HepG2 (cell line): Measurements from ENCODE around the gene LOXL3. TPM values are rescaled to one million over a fixed set of nuclear protein-coding genes. Genes with fewer than 3 reads are reported as not detected.
A peak's percentile ranks its signal among the peaks of the same experiment; 100 is the strongest.

Experiments used
- BORCS8-MEF2B ChIP-seq: sonication (generic); formaldehyde crosslinking; IDR thresholded peaks from 2 replicates; pipeline ENCODE4 v1.8.0; 2022; ENCODE audit warnings: mild to moderate bottlenecking, missing genetic modification reagents
- CHD2 ChIP-seq: IDR thresholded peaks from 2 replicates; pipeline ENCODE4 v1.6.1; 2011; ENCODE audit warnings: low read depth, low read length, improper control_type of control experiment
- ESRRA ChIP-seq: sonication (generic); formaldehyde crosslinking; IDR thresholded peaks from 2 replicates; pipeline ENCODE4 v1.5.1; 2020; ENCODE audit warnings: mild to moderate bottlenecking, low read depth, missing genetic modification reagents
- FOXA1 ChIP-seq, 2 experiments: fragments of 450-650 bp in 1 of 2; sonication (generic) in 1 of 2; formaldehyde crosslinking in 1 of 2; IDR thresholded peaks; 2 replicates each; pipeline versions ENCODE4 v1.4.0 to v1.6.1; 2016 to 2020; ENCODE audit warnings: missing genetic modification reagents in 1 of 2
- FUBP1 ChIP-seq: sonication (generic); formaldehyde crosslinking; IDR thresholded peaks from 2 replicates; pipeline ENCODE4 v1.5.1; 2020; ENCODE audit warnings: missing genetic modification reagents, mild to moderate bottlenecking, borderline replicate concordance
- SRSF9 ChIP-seq: fragments of 200-400 bp; formaldehyde crosslinking; IDR thresholded peaks from 2 replicates; pipeline ENCODE4 v1.6.1; 2018; ENCODE audit warnings: borderline replicate concordance, mild to moderate bottlenecking, low read depth, low read length; ENCODE audit not compliant: insufficient read depth, poor library complexity, severe bottlenecking
- TAF1 ChIP-seq: sonication (generic); formaldehyde crosslinking; IDR thresholded peaks from 2 replicates; pipeline ENCODE4 v1.4.0; 2020; ENCODE audit warnings: missing genetic modification reagents
- TARDBP ChIP-seq: sonication (generic); formaldehyde crosslinking; IDR thresholded peaks from 2 replicates; pipeline ENCODE4 v1.8.0; 2022; ENCODE audit warnings: mild to moderate bottlenecking, missing genetic modification reagents
- ZNF256 ChIP-seq: sonication (generic); formaldehyde crosslinking; conservative IDR thresholded peaks from 2 replicates; pipeline ENCODE4 v1.4.0; 2020; ENCODE audit warnings: missing genetic modification reagents
- ZNF607 ChIP-seq: sonication (generic); formaldehyde crosslinking; IDR thresholded peaks from 2 replicates; pipeline ENCODE4 v1.5.1; 2020; ENCODE audit warnings: missing genetic modification reagents, mild to moderate bottlenecking, borderline replicate concordance
- ZNF670 ChIP-seq: sonication (generic); formaldehyde crosslinking; IDR thresholded peaks from 2 replicates; pipeline ENCODE4 v1.8.0; 2022; ENCODE audit warnings: mild to moderate bottlenecking, missing genetic modification reagents, borderline replicate concordance
- polyA plus RNA-seq, 8 experiments: library from polyadenylated mRNA; depleted of rRNA in 3 of 8; stranded (reverse) in 7 of 8; unstranded in 1 of 8; fragments of >200 nt; fragmentation: Illumina TruSeq in 4 of 8; extraction: Trizol in 4 of 8; gene quantifications; 2 replicates each; pipeline versions ENCODE4 v1.2.1 to v1.2.3, GENCODE V29; 2011 to 2016; ENCODE audit warnings: low read depth in 4 of 8, missing spikeins in 1 of 8, mixed read lengths in 1 of 8; ENCODE audit not compliant: insufficient read depth in 1 of 8
- total RNA-seq, 5 experiments: library from RNA; depleted of rRNA; stranded (reverse); fragments of >200 nt; fragmentation: Illumina TruSeq; extraction: Trizol; gene quantifications; 2 replicates each; pipeline ENCODE4 v1.2.3, GENCODE V29; 2016; ENCODE audit warnings: low read depth in 1 of 5
- TF ChIP-seq, protein P1 (sequence below): sonication (generic); formaldehyde crosslinking; IDR thresholded peaks from 2 replicates; pipeline ENCODE4 v1.4.0; 2020; ENCODE audit warnings: mild to moderate bottlenecking, missing genetic modification reagents
- TF ChIP-seq, protein P2 (sequence below): IDR thresholded peaks from 2 replicates; pipeline ENCODE4 v1.6.1; 2012; ENCODE audit warnings: low read length, improper control_type of control experiment

LOXL3 gene
- total and polyA plus RNA-seq, 2 of the 13 experiments (the other 11 are each of a cell fraction or from before 2014, with no cell fraction given) = 0.55 to 6.5 TPM

GRCh38 chr2:74548900-74549826 lies 4.6 kb downstream of the LOXL3 start (continued):
- TF ChIP-seq TAF1 (CRISPR knock-in tag) (no peak; the same call in 1 of the 2 replicates), TARDBP (CRISPR knock-in tag) (no peak), FUBP1 (no peak), SRSF9 (no peak), ZNF607 (CRISPR knock-in tag) (no peak), CHD2 (no peak), ZNF670 (CRISPR knock-in tag) (no peak), FOXA1 (IDR thresholded peaks at IDR 0.05) (no peak), FOXA1 (CRISPR knock-in tag; IDR thresholded peaks at IDR 0.05) (no peak), ESRRA (CRISPR knock-in tag) (0 out of 2 replicates have a peak, but pooled peaks have one; percentile 18), ZNF256 (no peak), BORCS8-MEF2B (peak; percentile 32; the same call in 1 of the 2 replicates)
- TF ChIP-seq, protein P1, sequence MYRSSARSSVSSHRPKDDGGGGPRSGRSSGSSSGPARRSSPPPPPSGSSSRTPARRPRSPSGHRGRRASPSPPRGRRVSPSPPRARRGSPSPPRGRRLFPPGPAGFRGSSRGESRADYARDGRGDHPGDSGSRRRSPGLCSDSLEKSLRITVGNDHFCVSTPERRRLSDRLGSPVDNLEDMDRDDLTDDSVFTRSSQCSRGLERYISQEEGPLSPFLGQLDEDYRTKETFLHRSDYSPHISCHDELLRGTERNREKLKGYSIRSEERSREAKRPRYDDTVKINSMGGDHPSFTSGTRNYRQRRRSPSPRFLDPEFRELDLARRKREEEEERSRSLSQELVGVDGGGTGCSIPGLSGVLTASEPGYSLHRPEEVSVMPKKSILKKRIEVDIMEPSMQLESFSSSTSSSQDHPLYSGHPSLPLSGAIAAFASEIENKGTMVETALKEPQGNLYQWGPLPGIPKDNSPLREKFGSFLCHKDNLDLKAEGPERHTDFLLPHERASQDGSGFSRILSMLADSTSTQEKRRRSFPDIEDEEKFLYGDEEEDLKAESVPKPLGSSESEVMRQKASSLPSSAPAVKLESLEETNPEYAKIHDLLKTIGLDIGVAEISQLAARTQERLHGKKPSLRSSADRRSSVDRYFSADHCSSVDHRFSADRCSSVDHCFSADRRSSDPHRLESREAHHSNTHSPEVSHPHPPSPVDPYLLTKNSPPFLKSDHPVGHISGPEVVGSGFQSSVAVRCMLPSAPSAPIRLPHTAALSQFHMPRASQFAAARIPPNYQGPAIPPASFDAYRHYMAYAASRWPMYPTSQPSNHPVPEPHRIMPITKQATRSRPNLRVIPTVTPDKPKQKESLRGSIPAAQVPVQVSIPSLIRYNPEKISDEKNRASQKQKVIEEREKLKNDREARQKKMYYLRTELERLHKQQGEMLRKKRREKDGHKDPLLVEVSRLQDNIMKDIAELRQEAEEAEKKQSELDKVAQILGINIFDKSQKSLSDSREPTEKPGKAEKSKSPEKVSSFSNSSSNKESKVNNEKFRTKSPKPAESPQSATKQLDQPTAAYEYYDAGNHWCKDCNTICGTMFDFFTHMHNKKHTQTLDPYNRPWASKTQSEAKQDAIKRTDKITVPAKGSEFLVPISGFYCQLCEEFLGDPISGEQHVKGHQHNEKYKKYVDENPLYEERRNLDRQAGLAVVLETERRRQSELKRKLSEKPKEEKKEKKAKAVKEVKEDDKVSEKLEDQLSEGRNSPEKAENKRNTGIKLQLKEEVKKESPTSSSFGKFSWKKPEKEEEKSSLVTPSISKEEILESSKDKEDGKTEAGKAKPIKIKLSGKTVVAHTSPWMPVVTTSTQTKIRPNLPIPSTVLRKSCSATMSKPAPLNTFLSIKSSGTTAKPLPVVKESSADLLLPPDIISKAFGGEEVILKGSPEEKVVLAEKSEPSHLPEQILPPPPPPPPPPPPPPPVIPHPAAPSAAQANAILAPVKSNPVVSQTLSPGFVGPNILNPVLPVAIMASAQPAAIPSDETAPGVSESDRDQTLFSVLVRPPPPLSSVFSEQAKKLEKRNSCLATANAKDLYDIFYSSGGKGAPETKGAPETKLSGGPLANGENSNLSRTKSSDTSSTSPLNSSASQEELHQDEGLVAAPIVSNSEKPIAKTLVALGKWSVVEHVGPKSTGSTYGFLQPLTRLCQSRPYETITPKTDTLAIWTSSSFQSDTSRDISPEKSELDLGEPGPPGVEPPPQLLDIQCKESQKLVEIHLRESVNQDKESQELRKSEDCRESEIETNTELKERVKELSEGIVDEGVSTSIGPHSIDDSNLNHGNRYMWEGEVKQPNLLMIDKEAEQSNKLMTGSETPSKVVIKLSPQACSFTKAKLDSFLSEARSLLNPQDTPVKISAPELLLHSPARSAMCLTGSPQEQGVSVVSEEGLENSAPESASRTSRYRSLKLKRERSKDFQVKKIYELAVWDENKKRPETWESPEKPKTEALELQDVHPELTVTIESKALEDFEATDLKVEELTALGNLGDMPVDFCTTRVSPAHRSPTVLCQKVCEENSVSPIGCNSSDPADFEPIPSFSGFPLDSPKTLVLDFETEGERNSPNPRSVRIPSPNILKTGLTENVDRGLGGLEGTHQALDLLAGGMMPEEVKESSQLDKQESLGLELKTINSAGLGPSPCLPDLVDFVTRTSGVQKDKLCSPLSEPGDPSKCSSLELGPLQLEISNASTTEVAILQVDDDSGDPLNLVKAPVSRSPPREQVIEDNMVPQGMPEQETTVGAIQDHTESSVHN (CRISPR knock-in tag) = no peak
- TF ChIP-seq, protein P2, sequence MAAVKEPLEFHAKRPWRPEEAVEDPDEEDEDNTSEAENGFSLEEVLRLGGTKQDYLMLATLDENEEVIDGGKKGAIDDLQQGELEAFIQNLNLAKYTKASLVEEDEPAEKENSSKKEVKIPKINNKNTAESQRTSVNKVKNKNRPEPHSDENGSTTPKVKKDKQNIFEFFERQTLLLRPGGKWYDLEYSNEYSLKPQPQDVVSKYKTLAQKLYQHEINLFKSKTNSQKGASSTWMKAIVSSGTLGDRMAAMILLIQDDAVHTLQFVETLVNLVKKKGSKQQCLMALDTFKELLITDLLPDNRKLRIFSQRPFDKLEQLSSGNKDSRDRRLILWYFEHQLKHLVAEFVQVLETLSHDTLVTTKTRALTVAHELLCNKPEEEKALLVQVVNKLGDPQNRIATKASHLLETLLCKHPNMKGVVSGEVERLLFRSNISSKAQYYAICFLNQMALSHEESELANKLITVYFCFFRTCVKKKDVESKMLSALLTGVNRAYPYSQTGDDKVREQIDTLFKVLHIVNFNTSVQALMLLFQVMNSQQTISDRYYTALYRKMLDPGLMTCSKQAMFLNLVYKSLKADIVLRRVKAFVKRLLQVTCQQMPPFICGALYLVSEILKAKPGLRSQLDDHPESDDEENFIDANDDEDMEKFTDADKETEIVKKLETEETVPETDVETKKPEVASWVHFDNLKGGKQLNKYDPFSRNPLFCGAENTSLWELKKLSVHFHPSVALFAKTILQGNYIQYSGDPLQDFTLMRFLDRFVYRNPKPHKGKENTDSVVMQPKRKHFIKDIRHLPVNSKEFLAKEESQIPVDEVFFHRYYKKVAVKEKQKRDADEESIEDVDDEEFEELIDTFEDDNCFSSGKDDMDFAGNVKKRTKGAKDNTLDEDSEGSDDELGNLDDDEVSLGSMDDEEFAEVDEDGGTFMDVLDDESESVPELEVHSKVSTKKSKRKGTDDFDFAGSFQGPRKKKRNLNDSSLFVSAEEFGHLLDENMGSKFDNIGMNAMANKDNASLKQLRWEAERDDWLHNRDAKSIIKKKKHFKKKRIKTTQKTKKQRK = no peak
